IPS-NIHi11 (cell line): Measurements from ENCODE around the gene WASHC3.
A peak's percentile ranks its signal among the peaks of the same experiment; 100 is the strongest.
"Not testable (repeated sequence)": the region's sequence is repeated elsewhere in the genome, so short reads cannot be mapped to it uniquely, and the experiment has no call there.

Experiments
- DNase-seq: peaks from one replicate; pipeline ENCODE4 v3.0.0; 2012; ENCODE audit warnings: mixed read lengths, low spot score

WASHC3 gene, protein sequence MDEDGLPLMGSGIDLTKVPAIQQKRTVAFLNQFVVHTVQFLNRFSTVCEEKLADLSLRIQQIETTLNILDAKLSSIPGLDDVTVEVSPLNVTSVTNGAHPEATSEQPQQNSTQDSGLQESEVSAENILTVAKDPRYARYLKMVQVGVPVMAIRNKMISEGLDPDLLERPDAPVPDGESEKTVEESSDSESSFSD

GRCh38 chr12:102061560-102062418 is at the start of gene WASHC3:
TSS of gene WASHC3 (minus strand) at chr12:102061991. CDS start at chr12:102061962, 29 bp downstream.
- DNase-seq = peak; percentile 90

DNA sequence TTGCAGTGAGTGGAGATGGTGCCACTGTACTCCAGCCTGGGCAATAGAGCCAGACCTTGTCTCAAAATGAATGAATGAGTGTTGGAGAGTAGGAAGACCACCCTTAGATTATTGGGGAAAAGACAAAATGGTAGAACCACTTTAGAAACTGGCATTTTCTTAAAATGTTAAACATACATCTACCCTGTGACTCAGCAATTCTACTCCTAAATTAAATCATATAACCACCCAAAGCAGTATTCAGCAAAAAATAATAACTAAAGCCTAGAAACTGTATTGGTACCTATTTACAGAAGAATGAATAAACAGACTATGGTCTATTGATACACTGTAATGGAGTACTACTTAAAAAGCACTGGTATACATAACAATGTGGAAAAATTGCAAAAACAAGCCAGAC is 49.0 kb upstream of the WASHC3 start:
- no peak for DNase-seq

GRCh38 chr12:102107970-102108369 is 46.2 kb upstream of the WASHC3 start:
- DNase-seq = no peak

- DNase-seq = no peak
Observed at GRCh38 chr12:102106905-102107304, 45.1 kb upstream of the WASHC3 start.

DNA sequence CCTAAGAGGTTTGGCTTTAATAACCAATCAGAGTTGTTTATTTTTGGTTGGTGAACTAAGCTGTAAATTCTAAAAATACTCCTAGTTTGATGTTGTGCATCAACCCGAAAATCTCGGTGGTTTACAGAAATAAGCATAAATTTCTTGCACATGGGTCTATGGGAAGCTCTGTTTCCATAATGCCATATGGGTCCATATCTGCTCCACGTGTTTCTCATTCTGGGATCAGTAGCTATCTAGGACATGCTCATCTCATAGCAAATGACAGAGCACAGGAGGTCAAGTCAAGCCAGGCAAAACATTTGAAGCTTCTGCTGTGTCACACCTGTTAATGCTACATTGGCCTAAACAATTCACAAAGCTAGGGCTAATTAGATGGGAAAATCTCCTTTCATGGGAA is 35.1 kb upstream of the WASHC3 start:
- DNase-seq = no peak

DNA sequence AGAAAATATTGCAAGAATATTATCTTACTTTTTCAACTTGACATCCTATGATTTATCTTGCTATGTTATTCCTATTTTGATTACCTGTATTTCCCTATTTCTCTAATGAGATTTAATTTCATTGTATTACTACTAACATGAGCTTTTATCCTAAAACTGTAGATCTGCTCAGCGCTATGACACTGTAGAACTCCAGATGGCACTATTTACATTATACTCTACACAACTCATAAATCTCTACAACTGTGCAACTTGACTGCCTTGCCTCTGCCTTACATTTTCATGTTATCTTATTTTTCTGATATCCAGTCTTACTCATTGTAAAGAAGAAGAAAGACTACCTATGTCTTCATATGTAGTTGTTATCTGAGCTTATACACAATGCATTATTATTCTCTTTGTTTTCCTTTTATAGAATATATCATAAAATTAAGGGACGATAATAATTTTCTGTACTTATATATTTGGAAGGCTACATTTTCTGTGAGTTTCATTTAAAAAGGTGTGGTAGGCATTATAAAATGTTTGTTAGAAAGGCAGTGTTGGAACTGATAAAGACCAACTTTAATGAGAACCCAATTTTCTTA is 34.0 kb upstream of the WASHC3 start:
- no peak for DNase-seq

- DNase-seq = no peak
Observed at GRCh38 chr12:102093319-102093718, 31.5 kb upstream of the WASHC3 start.

DNA sequence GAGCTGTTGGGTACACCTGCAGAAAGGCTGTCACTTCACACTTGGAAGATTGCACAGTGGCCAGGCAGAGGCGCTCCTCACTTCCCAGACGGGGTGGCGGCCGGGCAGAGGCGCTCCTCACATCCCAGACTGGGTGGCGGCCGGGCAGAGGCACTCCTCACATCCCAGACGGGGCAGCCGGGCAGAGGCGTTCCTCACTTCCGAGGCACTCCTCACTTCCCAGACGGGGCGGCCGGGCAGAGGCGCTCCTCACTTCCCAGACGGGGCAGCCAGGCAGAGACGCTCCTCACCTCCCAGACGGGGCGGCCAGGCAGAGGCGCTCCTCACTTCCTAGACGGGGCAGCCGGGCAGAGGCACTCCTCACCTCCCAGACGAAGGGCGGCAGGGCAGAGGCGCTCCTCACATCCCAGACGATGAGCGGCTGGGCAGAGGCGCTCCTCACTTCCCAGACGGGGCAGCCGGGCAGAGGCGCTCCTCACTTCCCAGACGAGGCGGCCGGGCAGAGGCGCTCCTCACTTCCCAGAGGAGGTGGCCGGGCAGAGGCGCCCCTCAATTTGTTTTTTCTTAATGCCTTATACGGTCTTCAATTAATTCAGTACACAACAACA is 27.5 kb upstream of the WASHC3 start:
- not testable (repeated sequence) for DNase-seq

- DNase-seq = no peak
Observed at GRCh38 chr12:102080842-102081241, 19.1 kb upstream of the WASHC3 start.

GRCh38 chr12:102072092-102072491 is 10.3 kb upstream of the WASHC3 start:
- DNase-seq = not testable (repeated sequence)

DNA sequence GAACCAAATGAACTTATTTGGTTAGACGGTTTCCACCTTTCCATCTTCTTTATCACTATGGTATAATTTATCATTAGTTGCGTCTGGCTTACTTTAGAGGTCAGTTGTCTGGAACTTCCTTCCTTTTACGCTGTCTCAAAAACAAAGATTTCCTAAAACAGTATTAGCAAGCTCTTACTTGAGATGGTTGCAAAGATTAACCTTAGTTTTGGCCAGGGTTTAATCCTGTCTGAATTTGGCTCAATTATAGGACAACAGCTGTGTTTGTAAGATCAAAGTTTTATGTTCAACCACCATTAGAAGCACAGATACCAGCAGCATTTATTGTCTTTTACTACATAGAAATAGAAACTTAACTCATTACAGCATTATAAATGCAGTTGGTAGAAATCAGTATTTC is 7.9 kb upstream of the WASHC3 start:
- no peak for DNase-seq

GRCh38 chr12:102067574-102068258 is 5.9 kb upstream of the WASHC3 start:
- no peak for DNase-seq

DNA sequence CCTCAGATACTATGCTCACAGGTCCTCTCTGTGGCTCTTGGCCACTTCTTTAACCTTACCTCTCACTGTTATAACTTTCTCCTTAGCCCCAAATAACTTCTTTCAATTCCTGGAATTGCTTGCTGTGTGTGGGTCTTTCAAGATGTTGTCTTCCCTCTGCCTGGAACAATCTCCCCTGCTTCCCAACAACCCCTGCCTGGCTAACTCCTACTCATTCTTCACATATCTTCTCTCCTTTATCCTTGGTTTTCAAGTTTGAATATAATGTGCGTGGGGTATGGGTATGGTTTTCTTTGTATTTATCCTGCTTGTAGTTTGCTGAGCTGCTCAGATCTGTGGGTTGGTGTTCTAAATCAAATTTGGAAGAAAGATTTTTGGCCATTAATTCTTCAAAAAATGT is 2.7 kb upstream of the WASHC3 start:
- no peak for DNase-seq

DNA sequence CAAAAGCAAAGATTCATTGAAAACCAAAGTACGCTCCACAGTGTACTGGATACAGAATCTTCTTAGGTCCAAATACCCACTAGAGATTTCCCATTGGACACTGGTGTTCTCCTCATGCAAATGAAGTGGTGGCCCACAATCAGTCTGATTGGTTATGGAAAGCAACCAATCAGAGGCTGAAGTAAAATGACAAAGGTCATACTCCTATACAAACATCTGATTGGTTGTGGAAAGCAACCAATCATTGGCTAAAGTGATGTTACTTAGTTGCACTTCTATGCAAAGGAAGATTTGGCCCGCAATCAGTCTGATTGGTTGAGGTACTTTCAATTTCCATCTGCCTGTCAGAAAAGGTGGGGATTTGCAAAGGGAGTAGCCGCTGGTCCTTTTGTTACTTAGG is 1.3 kb upstream of the WASHC3 start:
- DNase-seq = no peak

GRCh38 chr12:102062419-102062806 is 622 bp upstream of the WASHC3 start:
- DNase-seq = no peak

DNA sequence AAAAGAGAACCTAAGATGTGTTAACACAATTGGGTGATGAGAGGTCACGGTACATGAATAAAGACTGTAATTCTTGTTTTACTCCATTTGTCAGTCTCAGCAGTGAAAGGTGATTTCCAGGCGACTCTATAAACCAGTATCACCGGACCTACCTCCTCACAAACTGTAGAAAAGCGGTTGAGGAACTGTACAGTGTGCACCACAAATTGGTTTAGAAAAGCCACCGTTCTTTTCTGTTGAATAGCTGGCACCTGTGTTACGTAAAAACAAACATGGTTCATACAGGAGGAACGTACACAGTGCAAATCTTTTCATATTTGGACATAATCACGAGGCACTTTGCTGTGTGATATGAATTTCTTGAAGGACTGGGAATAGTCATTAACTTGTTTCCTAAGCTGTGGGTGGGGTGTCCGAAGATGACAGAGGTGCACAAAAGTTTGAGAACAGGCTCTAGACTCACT is 663 bp downstream of the WASHC3 start:
- DNase-seq = no peak

GRCh38 chr12:102059343-102059742 is 2.4 kb downstream of the WASHC3 start:
- DNase-seq = no peak

DNA sequence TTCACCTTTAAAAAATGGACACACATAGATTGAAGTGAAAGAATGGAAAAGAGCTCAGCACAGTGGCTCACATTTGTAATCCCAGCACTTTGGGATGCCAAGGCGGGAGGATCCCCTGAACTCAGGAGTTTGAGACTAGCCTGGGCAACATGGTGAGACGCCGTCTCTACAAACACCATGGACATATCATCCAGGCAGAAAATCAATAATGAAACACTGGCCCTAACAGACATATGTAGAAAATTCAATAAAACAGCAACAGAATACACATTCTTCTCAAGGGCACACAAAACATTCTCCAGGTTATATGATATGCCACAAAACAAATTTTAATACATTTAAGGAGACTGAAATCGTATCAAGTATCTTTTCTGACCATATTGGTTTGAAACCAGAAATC is 7.4 kb downstream of the WASHC3 start:
- no peak for DNase-seq

GRCh38 chr12:102053062-102053349 is 8.8 kb downstream of the WASHC3 start:
- no peak for DNase-seq

DNA sequence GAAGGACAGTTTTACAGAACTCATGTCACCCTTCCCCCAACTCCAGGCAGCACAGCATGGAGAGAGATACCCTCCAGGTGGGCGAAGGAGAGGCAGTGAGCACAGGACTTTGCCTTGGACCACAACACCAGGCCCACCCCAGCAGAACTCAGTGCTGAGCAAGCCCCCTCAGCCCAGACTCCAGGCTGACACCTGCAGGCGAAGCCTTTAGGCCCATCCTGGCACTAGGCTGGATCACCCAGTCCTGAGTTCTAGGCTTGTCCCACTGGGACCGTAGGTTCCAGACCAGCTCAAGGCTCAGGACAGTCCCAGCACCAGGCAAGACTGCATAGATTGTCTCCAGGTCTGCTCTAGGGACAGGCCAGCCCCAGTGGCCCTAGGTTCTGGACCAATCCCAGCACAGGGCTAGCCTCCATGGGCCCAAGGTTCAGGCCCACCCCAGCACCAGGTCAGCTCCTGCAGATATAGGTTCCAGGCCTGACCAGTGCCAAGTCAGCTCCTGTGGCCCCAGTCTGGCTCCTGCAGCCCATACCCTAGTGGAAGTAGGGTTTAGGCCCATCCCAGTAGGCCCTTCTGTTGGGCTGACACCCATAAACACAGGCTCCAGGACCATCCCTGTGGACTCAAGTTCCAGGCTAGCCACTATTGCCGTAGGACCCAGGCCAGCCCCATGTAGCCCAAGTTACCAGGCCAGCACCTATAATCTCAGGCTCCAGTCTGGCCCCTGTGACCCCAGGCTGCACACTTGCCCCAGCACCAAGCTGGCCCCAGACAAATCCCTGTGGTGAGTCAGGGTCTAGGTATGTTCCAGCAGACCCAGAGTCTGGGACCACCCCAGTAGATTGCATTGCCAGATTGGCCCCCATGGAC is 9.4 kb downstream of the WASHC3 start:
- DNase-seq = no peak

- DNase-seq = no peak
Observed at GRCh38 chr12:102051431-102051965, 10.3 kb downstream of the WASHC3 start.
